Measurements from ENCODE around the gene RXRB.
"Not testable (repeated sequence)": the region's sequence is repeated elsewhere in the genome, so short reads cannot be mapped to it uniquely, and the experiment has no call there.

RXRB gene

DNA sequence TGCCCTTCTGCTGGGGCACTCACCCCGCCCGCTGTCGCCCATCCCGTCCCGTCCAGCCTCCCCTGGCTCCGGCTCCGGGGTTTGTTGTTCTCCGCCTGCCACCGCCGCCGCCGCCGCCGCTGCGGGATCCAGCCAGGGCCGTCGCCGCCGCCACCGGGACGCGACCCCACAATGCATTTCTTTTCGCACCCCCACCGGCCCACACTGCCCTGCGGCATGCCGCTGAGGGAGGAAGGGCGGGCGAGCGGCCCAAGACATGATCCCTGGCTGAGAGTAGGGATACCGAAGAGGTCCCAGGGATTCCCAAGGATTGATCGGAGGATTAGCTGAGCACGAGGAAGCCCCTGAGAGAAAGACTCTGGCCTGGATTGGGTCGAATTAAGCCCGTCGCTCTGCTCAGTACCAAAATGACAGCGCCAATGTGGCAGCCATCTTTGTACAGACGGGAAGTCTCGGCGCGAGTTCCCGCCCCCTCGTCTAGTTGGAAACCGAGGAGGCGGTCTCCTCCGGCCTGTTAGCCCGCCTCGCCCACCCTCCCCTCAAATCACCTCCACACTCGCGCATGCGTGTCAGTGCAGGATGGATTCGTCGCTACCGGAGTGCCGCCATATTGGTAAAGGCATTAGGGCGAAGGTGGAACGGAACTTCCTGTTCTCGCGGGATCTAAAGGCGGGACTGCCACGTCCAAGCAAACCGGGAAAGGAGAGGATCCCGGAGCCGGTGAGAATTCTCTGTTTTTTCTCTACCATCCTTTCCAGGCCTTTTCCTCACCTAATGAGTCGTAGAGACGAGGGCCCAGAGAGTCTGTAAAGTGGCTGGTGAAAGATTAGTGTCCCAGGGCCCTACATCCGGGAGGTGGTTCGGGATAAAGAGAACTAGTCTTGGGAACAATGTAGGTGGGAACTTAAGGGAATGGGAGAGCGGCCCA, at the start of gene RXRB, which contains the start of gene SLC39A7:
RXRB (minus strand) TSS at position 447 of the 928 bp plus-strand sequence; CDS start at position 258, 189 bp downstream.
SLC39A7 (plus strand) TSS at position 649 of the 928 bp plus-strand sequence. CDS start 379 bp downstream, outside the sequence.
- DNase-seq = peak; percentile 90

DNA sequence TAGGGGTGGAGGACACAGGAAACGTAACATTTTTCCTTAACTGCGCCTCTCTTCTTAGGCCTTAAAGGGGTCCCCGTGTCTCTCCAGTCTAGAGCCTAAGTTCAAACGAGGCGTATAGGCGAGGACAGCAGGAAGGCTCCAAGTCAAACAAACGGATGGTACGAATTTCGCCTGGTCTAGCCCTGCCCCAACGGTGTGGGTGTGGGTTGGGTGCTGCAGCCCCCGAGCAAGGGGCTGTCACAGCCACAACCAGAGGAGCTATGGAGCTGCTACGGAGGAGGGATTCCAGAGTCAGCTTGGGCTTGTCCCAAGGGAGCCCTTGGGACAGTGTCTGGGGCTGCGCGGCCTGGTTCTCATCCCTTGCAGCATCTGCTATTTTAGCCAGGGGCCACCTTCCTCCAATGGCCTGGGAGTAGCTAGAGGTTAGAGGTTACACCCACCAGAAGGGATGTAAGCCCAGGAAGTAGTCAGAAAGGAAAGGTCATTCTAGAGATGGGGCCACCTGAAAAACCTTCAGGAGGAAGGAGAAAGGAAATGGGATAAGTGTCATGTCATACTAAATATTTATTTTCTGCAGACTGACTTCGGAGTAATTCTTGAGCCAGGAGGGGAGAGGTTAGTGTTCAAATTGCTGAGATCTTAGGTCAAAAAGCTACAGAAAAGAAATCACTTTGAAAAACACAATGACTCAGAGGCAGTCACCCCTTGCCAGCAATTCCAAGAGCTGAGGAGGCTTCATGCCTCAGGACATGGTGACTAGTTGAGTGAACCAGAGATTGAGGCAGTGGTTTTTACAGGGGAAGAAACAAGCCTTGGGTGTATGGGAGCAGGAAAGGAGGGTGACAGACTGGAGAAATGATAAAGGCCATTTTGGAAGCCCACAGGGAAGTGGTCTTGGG, 49.5 kb upstream of the RXRB start:
- no peak for DNase-seq

DNA sequence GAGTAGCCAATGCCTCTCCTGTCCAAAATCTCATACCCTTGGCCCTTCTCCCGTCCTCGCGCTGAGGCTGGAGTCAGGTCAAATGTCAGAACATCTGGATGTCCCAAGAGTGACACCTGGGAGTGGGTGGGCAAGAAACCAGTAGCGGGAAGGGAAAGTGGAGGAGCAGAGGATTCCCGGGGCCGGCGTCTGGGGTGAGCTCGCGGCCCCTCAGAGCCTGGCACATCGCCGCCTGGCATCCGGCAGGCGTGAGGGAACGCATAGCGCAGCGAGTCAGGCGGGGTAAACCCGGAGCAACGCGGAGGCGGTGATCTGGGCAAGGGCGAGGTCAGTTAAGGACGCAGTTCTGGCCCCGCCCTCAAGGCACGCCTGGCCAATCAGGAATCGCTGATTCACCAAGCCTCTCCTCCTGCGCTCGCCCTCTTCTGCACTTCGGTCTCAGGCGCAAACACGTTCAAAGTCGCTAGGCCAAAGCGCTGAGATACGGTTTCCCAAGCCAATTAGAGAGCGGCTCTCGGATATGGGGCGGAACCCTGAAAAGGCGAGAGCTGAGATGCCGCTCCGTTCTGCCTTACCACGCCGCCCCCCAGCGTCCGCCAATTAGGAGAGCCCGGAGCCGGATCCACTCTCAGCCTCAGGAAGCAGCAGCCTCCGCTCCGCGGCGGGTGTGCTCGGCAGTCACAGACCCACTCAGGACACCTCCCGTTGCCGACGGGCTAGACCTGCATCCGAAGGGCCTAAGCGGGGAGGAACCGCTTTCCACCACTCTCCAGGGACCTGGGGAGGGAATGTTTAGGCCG, 48.7 kb upstream of the RXRB start:
- peak; percentile 97 for DNase-seq

DNA sequence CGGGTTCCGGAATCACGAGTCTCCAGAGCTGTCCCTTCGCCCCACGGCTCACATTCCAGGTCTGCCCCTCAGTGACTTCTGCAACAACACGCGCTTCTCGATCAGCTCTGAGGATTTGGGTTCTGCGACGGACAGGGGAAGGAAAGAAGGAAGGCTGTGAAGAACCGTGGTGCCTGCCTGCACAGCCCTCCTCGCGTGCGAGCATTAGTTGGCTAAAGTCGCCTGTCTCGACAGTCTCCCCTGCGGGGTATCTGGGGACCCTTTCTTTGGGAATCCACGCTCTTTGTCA, 48.1 kb upstream of the RXRB start:
- DNase-seq = peak; percentile 45

DNA sequence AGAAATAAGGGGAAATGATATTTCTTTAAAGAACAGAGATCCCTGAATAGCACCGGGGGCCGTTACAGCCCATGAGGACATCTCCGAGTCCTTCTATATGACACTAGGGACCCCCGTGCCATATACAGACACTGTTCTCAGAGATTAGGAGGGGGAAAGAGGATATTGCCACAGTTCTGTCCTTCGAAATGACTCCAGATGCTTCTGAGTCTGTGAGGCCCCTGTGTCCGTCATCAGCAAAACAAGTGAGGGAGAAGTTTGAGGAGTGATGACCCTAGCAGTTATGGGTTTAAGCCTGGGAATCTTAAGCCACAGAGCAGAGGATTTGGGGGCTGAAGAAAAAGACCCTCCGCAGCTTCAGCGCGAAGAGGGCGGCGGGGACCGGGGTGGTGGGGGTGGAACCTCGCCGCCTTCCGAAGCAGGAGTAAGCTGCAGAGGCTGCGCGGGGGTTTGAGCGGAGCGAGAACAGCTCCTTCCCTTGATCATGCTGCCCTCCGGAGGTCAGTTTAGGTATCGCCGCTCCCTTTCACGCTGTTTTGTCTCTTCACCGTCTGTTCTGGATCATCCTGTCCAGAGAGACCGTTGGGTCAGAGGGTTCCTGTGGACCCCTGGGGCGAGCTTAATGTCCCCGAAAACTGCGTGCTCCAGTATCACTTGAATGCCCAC, 47.6 kb upstream of the RXRB start:
- peak; percentile 45 for DNase-seq

DNA sequence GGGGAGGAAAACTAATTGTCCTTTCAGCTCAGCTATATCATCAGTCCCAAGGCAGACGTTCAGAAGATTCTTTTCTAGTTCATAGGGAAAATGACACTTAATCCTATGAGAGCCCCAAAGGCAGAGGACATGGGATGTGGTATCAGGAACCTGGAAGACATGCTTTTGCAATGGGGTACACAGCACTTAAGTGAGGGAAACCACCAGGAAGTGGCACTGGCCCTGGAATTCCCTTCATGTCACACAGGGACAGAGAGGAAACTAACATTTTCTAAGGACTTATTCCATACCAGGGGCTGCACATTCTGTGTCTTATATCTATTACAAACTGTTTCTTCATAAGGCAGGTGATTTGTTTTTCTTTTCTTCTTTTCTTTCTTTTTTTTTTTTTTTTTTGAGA, 43.0 kb upstream of the RXRB start:
- DNase-seq = no peak

DNA sequence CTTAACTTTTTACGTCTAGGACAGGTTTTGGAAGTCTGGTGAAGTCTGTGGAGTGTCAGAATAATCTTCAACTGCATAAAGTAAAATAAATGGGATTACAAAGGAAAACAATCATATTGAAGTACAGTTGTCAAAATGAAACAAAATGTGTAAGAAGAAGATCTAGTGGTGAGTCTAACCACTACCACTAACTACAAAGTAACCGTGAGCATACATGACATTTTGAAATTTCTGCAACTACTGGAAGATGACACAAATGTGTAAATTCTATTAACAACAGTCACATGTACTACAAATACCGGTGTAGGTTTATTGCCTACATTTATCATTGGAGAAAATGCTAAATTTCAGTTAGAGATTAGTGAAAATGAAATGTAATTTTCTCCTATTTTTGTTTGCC, 41.5 kb upstream of the RXRB start:
- no peak for DNase-seq

DNA sequence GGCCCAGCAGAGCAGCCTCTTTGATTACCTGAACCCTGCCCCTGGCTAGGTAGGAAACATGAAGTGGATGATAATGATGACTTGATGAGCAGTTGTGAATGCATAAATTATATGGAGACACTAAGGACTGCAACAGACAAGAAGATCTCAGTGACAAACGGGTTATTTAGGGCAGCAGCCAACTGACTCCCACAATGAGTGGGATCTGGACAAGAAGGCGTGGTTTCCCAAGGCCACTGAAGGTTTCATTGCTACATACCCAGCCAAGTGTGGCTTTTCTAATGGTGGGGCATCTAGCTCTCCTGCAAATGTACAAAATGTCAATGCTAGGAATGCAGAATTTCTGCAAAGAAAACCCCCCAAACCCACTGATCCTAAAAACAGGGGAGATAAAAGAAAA, 37.3 kb upstream of the RXRB start:
- no peak for DNase-seq

DNA sequence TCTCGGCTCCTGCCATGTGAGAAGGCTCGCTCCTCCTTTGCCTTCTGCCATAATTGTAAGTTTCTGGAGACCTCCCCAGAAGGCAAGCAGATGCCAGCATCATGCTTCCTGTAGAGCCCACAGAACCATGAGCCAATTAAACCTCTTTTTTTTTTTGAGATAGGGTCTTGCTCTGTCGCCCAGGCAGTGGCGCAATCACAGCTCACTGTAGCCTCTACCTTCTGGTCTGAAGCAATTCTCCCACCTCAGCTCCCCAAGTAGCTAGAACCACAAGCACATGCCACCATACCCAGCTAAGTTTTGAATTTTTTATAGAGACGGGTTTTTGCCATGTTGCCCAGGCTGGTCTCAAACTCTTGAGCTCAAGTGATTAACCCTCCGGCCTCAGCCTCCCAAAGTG, 36.4 kb upstream of the RXRB start:
- no peak for DNase-seq

DNA sequence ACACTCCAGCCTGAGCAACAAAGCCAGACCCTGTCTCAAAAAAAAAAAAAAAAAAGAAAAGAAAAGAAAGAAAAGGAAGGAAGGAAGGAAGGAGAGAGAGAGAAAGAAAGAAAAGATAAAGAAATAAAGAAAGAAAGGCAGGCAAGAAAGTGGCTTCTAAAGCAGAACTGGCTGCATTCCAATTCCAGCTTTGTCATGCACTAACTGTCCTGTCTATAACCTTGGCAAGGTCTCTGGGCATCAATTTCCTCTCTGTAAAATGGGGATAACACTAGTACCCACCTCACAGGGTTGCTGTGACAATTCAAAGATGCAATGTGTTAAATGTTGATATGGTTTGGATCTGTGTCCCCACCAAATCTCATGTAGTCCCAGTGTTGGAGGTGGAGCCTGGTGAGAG, 35.9 kb upstream of the RXRB start:
- DNase-seq = no peak

DNA sequence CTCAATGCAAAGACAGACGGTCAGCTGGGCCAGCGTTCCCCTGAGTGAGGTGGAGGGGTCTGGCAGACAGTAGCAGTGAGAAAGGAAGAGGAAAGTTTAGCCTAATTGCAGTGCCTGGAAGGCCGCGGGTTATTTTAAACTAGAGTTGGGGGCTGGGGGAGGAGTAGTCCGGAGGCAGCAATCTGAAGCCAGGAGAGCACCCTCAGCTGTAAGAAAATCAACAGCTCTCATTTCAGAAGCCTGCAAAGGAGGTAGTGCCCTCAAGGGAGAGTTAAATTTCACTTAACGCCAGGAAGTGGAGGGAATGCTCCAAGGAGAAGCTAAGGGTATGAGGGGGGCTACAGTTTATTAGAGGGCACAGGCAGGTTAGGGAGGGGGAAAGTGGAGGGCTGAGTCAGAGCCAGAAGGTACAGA, 34.8 kb upstream of the RXRB start:
- DNase-seq = no peak

DNA sequence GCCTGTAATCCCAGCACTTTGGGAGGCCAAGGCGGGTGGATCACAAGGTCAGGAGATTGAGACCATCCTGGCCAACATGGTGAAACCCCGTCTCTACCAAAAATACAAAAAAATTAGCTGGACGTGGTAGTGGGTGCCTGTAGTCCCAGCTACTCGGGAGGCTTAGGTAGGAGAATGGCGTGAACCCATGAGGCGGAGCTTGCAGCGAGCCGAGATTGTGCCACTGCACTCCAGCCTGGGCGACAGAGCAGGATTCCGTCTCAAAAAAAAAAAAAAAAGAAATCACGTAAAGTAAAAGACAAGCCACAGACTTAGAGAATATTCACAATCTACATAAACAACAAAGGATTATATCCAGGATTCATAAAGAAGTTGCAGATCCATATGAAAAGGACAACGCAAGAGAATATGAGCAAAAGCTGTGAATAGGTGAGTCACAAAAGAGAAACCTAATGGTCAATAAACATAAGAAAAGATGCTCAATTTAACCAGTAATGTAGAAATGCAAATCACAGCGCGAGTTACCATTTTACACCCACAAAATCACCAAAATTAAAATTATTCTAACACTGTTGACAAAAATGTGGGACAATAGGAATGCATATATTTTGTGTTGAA, 26.1 kb upstream of the RXRB start:
- not testable (repeated sequence) for DNase-seq

DNA sequence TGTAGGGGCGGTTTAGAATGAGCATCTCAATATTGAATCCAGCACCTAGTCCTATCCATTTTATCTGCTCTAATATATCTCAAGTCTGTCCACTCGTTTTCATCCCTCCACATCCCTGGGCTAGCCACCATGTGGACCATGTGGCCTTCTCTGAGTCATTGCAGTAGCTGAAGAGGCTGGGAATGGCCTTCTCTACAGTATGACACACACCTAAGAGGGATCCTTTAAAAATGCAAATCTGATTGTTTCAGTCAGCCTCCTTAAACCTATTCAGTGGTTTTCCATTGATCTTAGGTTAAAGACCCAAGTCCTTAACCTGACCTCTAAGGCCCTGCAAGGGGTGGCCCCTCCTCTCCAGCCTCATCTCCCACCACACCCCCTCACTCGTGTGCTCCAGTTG, 17.2 kb upstream of the RXRB start:
- no peak for DNase-seq

DNA sequence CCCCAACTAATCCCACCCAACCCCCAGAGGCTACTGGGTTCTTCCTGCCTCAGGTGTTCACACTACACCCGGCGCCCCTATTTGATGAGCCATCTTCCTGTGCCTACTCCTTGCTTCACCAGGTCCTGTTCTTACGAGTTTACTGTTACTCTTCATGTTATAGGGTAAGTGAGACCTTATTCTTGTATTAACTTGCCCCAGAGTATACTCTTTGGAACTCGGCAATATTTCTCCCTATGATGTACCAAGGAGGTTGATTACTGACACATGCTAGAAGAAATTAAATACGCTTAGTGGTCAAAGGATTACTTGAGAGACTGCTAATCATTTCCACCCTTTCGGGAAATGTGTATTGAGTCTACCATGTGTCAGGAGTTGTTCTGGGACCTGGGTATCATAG, 16.8 kb upstream of the RXRB start:
- DNase-seq = no peak

DNA sequence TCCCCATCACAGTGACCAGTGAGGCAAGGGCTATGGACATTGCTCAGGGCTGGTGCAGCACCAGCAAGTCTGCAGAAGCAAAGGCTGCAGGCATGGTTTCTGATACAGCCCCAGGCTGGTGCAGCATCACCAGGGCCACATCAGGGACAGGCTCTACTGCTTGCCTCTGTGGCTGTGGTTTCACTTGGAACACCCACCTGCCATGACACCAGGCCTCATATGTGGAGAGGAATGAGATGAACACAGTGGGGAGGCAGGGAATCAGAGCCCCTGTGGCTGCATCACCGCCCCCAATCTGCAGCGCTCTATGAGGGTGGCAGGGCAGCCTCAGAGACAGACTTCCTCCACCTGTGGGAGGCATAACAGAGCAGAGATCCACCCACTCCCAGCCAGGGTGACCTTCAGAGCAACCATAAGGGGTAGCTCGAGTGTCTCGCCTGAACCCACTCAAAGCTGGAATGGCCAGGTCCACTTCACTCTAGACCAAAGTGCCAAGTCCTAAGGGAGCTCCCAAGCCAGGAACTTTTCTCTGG, 15.7 kb upstream of the RXRB start:
- DNase-seq = no peak

DNA sequence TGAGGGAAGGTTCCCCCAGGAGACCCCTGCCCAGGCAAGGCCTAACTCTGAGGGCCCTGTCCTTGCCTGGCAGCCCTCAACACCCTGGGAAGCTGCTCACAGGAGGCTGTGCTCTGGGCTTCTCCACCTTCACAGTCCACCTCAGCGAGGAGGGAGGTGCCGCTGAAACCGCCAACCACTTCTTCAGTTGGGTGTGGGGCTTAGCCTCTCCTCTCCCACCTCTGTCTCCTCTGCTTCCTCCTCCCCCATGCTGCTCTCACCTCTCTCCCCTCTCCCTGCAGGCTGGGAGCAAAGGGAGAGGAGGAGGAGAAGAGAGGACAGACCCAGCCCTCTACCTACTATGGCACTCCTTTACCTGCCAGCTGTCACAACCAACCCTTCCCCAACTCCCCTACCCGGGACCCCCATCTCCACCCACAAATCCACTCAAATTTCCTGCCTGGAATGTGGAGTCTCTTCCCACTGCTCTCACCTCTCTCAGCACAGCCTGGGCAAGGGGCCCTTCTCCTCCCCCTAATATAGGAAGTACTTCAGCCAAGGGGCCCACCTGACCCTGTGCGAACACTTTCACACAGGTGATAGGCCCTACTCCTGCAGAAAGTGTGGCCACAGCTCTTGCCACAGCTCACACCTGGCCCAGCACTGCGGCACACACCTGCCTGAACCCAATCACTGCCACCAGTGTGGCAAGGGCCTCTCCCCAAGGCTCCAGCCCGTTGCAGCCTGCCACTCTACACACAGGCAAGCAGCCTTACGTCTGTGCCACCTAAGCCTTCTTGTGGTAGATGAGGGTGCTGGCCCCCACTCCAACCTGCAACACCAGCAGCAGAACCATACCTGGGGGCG, 15.0 kb upstream of the RXRB start:
- DNase-seq = no peak

DNA sequence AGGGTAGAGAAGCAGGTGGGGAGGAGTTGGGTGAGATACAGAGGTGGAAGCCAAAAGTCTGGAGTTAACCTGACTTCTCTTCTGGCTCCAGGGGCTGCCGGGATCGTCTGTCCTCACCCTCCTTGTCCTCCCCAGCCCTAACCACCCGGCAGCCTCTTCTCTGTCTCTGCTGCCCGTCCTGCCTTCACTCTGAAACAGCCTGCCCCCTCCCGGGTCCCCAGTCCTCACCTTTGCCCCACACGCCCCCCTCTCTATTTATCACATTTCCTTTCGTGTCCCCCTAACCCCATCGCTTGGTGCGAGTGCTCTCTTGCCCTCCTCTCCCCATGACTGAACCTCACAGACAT, 13.5 kb upstream of the RXRB start:
- no peak for DNase-seq

DNA sequence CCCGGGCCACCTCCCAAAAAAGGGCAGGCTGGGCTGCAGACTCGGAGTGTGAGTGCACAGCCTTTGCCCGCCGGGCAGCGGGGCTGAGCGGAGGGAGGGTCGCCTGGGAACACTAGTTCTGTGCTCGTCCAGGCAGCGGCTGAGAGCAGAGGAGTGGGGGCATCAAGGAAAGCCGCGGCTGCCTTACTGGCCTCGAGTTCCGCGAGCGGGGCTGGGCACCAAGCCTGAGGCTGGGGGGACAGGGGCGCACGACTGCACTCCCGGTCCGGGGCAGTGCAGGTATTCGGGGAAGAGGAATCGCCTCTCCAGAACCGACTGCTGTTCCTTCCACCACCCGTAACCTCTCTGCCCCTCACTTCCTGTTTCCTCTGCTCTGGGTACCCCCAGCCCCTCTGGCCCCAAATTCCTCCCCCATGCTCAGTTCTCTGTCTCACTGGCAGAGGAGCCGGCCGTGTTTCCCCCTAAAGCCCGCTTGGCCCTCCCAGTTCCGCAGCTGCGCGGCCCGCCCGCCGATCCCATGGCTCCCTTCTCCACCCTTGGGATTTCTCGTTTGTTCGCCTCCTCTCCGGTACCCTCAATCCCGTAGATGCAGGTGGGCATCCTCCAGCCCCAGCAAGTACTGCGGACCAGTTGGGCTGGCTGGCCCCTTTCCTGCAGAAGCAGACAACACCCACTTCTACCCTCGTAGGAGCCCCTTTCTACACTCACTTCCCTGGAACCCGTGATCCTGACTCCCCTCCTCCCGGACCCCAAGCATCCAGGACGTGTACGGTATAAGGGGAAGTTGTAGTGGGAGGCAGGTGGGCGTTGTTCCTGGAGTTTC, 12.9 kb upstream of the RXRB start:
- no peak for DNase-seq

DNA sequence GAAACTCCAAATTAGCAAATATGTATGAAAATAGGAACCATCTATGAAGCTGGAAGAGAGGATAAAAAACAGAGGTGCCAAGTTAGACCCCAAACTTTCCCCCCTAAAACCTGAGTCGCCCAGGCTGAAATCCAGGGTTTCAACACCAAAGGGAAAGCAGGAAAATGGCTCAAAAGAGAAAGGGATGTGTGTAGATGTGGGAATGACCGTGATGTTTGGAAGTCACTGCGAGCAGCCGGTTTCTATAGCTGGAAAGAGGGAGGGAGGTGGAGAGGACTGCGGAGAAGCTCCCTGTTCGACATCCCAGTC, 12.3 kb upstream of the RXRB start:
- no peak for DNase-seq

All from SHP77 treated with DMSO at 0.1 percent for 48 hours (cell line).